Measurements from ENCODE around the gene RGS9BP.
"Not testable (repeated sequence)": the region's sequence is repeated elsewhere in the genome, so short reads cannot be mapped to it uniquely, and the experiment has no call there.

DNA sequence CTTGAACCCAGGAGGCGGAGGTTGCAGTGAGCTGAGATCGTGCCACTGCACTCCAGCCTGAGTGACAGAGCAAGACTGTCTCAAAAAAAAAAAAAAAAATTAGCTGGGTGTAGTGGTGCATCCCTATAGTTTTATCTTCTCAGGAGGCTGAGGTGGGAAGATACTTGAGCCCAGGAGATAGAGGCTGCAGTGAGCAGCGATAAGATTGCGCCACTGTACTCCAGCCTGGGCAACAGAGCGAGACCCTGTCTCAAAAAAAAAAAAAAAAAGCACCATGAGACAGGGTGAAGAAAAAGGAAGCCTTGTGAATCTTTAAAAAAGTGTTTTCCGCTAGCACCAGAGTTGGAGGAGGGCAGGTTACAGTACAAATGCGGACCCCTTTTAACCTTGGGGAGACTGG lies 40.6 kb downstream of the RGS9BP start:
- TF ChIP-seq, protein P1, sequence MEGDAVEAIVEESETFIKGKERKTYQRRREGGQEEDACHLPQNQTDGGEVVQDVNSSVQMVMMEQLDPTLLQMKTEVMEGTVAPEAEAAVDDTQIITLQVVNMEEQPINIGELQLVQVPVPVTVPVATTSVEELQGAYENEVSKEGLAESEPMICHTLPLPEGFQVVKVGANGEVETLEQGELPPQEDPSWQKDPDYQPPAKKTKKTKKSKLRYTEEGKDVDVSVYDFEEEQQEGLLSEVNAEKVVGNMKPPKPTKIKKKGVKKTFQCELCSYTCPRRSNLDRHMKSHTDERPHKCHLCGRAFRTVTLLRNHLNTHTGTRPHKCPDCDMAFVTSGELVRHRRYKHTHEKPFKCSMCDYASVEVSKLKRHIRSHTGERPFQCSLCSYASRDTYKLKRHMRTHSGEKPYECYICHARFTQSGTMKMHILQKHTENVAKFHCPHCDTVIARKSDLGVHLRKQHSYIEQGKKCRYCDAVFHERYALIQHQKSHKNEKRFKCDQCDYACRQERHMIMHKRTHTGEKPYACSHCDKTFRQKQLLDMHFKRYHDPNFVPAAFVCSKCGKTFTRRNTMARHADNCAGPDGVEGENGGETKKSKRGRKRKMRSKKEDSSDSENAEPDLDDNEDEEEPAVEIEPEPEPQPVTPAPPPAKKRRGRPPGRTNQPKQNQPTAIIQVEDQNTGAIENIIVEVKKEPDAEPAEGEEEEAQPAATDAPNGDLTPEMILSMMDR (conservative IDR thresholded peaks at IDR 0.05; ENCODE audit: low read depth in 2 of 2) = not testable (repeated sequence)
- TF ChIP-seq, protein P2, sequence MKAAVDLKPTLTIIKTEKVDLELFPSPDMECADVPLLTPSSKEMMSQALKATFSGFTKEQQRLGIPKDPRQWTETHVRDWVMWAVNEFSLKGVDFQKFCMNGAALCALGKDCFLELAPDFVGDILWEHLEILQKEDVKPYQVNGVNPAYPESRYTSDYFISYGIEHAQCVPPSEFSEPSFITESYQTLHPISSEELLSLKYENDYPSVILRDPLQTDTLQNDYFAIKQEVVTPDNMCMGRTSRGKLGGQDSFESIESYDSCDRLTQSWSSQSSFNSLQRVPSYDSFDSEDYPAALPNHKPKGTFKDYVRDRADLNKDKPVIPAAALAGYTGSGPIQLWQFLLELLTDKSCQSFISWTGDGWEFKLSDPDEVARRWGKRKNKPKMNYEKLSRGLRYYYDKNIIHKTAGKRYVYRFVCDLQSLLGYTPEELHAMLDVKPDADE (IDR thresholded peaks at IDR 0.05) = not testable (repeated sequence)
- TF ChIP-seq EZH2phosphoT487 (IDR thresholded peaks at IDR 0.05; ENCODE audit: unreplicated experiment); JUNB (IDR thresholded peaks at IDR 0.05; ENCODE audit: unreplicated experiment); CREB1 (CRISPR knock-in tag; IDR thresholded peaks at IDR 0.05; ENCODE audit: low read depth); POLR2AphosphoS5 (IDR thresholded peaks at IDR 0.05; ENCODE audit: low read depth): not testable (repeated sequence)
